OCI-LY7 (cell line): ENCODE measurements around the gene TOP2B.

Experiments
- EZH2phosphoT487 ChIP-seq: fragments of 200-600 bp; sonication (generic); IDR thresholded peaks from 2 replicates; pipeline ENCODE4 v1.6.1; 2018; ENCODE audit warnings: low read depth, borderline replicate concordance, mild to moderate bottlenecking, mixed run types, antibody characterized with exemption, low read length, moderate library complexity, mixed read lengths
- TF ChIP-seq, protein P1 (sequence below): fragments of 200-600 bp; sonication (generic); conservative IDR thresholded peaks from 2 replicates; pipeline ENCODE4 v1.5.1; 2014; ENCODE audit warnings: mild to moderate bottlenecking, antibody characterized with exemption, low read length, moderate library complexity, mixed read lengths

DNA sequence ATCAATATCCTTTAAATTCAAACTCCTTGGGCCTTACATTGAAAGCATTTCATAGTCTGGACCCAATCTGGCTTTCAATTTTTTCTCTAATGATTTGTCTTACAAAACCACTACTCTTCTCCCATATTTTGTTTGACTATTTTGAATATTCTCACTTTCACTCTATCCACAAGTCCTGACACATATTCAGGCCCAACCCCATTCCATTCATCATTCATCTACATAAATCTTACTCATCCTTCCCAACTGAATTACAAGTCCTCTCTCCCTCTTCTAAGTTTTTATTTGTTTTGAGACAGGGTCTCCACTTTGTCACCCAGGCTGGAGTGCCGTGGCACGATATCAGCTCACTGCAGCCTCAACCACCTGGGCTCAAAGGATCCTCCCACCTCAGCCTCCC is 43.6 kb downstream of the TOP2B start:
- TF ChIP-seq, protein P1, sequence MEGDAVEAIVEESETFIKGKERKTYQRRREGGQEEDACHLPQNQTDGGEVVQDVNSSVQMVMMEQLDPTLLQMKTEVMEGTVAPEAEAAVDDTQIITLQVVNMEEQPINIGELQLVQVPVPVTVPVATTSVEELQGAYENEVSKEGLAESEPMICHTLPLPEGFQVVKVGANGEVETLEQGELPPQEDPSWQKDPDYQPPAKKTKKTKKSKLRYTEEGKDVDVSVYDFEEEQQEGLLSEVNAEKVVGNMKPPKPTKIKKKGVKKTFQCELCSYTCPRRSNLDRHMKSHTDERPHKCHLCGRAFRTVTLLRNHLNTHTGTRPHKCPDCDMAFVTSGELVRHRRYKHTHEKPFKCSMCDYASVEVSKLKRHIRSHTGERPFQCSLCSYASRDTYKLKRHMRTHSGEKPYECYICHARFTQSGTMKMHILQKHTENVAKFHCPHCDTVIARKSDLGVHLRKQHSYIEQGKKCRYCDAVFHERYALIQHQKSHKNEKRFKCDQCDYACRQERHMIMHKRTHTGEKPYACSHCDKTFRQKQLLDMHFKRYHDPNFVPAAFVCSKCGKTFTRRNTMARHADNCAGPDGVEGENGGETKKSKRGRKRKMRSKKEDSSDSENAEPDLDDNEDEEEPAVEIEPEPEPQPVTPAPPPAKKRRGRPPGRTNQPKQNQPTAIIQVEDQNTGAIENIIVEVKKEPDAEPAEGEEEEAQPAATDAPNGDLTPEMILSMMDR, result no peak
- TF ChIP-seq EZH2phosphoT487, result no peak
